ENCODE results near the gene ING4. TPM values are rescaled to one million over a fixed set of nuclear protein-coding genes. Genes with fewer than 3 reads are reported as not detected.

Gene ING4
- total and polyA plus RNA-seq, 4 donors = 13.9 to 18.1 (median 15.2) TPM

DNA sequence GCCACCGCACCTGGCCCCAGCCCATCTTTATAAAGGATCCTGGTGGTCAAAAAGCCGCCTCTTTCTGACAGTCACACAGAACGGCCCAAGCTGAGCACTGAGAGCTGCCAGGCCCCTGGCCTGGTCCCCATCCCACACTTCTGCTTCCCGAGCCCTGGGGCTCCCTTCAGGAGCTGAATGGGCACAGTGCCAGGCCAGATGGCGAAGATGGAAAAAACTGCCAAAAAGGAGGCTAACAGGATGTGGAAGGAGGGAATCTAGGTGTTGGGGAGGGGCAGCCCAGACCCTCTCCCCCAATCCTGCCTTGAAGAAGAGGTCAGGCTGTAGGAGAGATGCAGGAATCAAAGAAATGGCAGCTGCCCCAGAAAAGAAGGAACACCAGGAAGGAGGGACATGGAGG lies 32.2 kb downstream of the ING4 start:
- no peaks in the 10 kb centered on the region for H3K9me3 ChIP-seq (ENCODE audit: control insufficient read depth in 4 of 4, low read length in 3 of 4)
- no peak for TF ChIP-seq HNF4A (conservative IDR thresholded peaks at IDR 0.05)
- TF ChIP-seq, protein P1, sequence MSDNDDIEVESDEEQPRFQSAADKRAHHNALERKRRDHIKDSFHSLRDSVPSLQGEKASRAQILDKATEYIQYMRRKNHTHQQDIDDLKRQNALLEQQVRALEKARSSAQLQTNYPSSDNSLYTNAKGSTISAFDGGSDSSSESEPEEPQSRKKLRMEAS (IDR thresholded peaks at IDR 0.05) = no peak
- TF ChIP-seq TAF1 (conservative IDR thresholded peaks at IDR 0.05) = no peak
- no peak for TF ChIP-seq RAD21 (IDR thresholded peaks at IDR 0.05)
- TF ChIP-seq GABPA (IDR thresholded peaks at IDR 0.05 in 1 of 2, conservative IDR thresholded peaks at IDR 0.05 in 1 of 2) = no peak
- no peak for TF ChIP-seq EGR1 (IDR thresholded peaks at IDR 0.05; ENCODE audit: low read depth in 2 of 2)
- no peak for TF ChIP-seq FOXA1 (IDR thresholded peaks at IDR 0.05)
- no peak for TF ChIP-seq RXRA (IDR thresholded peaks at IDR 0.05)
- no peak for TF ChIP-seq SP1 (IDR thresholded peaks at IDR 0.05)
- TF ChIP-seq, protein P2, sequence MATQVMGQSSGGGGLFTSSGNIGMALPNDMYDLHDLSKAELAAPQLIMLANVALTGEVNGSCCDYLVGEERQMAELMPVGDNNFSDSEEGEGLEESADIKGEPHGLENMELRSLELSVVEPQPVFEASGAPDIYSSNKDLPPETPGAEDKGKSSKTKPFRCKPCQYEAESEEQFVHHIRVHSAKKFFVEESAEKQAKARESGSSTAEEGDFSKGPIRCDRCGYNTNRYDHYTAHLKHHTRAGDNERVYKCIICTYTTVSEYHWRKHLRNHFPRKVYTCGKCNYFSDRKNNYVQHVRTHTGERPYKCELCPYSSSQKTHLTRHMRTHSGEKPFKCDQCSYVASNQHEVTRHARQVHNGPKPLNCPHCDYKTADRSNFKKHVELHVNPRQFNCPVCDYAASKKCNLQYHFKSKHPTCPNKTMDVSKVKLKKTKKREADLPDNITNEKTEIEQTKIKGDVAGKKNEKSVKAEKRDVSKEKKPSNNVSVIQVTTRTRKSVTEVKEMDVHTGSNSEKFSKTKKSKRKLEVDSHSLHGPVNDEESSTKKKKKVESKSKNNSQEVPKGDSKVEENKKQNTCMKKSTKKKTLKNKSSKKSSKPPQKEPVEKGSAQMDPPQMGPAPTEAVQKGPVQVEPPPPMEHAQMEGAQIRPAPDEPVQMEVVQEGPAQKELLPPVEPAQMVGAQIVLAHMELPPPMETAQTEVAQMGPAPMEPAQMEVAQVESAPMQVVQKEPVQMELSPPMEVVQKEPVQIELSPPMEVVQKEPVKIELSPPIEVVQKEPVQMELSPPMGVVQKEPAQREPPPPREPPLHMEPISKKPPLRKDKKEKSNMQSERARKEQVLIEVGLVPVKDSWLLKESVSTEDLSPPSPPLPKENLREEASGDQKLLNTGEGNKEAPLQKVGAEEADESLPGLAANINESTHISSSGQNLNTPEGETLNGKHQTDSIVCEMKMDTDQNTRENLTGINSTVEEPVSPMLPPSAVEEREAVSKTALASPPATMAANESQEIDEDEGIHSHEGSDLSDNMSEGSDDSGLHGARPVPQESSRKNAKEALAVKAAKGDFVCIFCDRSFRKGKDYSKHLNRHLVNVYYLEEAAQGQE (IDR thresholded peaks at IDR 0.05) = no peak
- TF ChIP-seq, protein P3, sequence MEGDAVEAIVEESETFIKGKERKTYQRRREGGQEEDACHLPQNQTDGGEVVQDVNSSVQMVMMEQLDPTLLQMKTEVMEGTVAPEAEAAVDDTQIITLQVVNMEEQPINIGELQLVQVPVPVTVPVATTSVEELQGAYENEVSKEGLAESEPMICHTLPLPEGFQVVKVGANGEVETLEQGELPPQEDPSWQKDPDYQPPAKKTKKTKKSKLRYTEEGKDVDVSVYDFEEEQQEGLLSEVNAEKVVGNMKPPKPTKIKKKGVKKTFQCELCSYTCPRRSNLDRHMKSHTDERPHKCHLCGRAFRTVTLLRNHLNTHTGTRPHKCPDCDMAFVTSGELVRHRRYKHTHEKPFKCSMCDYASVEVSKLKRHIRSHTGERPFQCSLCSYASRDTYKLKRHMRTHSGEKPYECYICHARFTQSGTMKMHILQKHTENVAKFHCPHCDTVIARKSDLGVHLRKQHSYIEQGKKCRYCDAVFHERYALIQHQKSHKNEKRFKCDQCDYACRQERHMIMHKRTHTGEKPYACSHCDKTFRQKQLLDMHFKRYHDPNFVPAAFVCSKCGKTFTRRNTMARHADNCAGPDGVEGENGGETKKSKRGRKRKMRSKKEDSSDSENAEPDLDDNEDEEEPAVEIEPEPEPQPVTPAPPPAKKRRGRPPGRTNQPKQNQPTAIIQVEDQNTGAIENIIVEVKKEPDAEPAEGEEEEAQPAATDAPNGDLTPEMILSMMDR (IDR thresholded peaks at IDR 0.05; ENCODE audit: low read depth, low read length, missing input control) = no peak
- TF ChIP-seq, protein P4, sequence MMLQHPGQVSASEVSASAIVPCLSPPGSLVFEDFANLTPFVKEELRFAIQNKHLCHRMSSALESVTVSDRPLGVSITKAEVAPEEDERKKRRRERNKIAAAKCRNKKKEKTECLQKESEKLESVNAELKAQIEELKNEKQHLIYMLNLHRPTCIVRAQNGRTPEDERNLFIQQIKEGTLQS (IDR thresholded peaks at IDR 0.05) = no peak
- no peak for TF ChIP-seq YY1 (IDR thresholded peaks at IDR 0.05)
- no peak for TF ChIP-seq JUND (IDR thresholded peaks at IDR 0.05)
- no peak for TF ChIP-seq FOXA2 (IDR thresholded peaks at IDR 0.05)
- TF ChIP-seq, protein P5, sequence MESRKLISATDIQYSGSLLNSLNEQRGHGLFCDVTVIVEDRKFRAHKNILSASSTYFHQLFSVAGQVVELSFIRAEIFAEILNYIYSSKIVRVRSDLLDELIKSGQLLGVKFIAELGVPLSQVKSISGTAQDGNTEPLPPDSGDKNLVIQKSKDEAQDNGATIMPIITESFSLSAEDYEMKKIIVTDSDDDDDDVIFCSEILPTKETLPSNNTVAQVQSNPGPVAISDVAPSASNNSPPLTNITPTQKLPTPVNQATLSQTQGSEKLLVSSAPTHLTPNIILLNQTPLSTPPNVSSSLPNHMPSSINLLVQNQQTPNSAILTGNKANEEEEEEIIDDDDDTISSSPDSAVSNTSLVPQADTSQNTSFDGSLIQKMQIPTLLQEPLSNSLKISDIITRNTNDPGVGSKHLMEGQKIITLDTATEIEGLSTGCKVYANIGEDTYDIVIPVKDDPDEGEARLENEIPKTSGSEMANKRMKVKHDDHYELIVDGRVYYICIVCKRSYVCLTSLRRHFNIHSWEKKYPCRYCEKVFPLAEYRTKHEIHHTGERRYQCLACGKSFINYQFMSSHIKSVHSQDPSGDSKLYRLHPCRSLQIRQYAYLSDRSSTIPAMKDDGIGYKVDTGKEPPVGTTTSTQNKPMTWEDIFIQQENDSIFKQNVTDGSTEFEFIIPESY (IDR thresholded peaks at IDR 0.05) = no peak
- TF ChIP-seq HNF4G (IDR thresholded peaks at IDR 0.05) = no peak
- TF ChIP-seq NR2F2 (IDR thresholded peaks at IDR 0.05) = no peak
- peaks cover 0 to 3% (median 2%) of the 10 kb centered on the region in 4 donors for H3K4me1 ChIP-seq (ENCODE audit: control insufficient read depth in 4 of 4, insufficient read depth in 4 of 4, low read length in 3 of 4)
- no peaks in the 10 kb centered on the region for H3K36me3 ChIP-seq (ENCODE audit: control insufficient read depth in 4 of 4, insufficient read depth in 3 of 4, low read depth in 1 of 4, low read length in 3 of 4)
- no peak for DNase-seq (ENCODE audit: low spot score)
- no peak overlapping the region for H3K27ac ChIP-seq (ENCODE audit: low read depth in 1 of 2, low read length in 2 of 2)
- no peaks in the 10 kb centered on the region for H3K27me3 ChIP-seq (ENCODE audit: control insufficient read depth in 4 of 4, insufficient read depth in 4 of 4, low read length in 3 of 4)
- WGBS = 80% methylated on average over 5 of the region's 5 CpGs
- H3K4me3 ChIP-seq (ENCODE audit: low read depth in 1 of 3, low read length in 3 of 3) = no peak overlapping the region
- no peak overlapping the region for H3K9ac ChIP-seq (ENCODE audit: low read depth in 1 of 2, low read length in 2 of 2)

Measured in liver (tissue), 9 donors.